ENCODE results near the gene FNBP1L.
"Not testable (repeated sequence)": the region's sequence is repeated elsewhere in the genome, so short reads cannot be mapped to it uniquely, and the experiment has no call there.

DNA sequence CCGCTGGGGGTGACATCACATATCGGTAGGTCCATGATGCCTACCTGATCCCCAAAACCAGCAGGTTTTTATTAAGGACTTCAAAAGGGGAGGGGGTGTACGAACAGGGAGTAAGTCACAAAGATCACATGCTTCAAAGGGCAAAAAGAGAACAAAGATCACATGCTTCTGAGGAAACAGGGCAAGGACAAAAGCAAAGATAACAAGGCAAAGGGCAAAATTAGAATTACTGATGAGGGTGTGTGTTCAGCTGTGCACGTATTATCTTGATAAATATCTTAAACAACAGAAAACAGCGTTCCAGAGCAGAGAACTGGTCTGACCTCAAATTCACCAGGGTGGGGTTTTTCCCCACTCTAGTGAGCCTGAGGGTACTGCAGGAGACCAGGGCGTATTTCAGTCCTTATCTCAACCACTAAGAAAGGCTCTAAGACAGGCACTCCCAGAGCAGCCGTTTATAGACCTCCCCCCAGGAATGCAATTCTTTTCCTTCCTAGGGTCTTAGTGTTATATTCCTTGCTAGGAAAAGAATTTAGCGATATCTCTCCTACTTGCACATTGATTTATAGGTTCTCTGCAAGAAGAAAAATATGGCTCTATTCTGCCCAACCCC is 31.3 kb downstream of the FNBP1L start:
- not testable (repeated sequence) for TF ChIP-seq CTCF, POLR2A (IDR thresholded peaks at IDR 0.05)

Data from right lobe of liver (tissue), 4 donors.